GM18909 (cell line): ENCODE data around the gene SKIDA1.

Source experiments
- ATAC-seq: cut with Tn5 transposase; IDR thresholded peaks from one replicate; pipeline ENCODE4 v1.9.1; 2021; ENCODE audit warnings: mild to moderate bottlenecking; ENCODE audit not compliant: unreplicated experiment, poor library complexity

The SKIDA1 gene

DNA sequence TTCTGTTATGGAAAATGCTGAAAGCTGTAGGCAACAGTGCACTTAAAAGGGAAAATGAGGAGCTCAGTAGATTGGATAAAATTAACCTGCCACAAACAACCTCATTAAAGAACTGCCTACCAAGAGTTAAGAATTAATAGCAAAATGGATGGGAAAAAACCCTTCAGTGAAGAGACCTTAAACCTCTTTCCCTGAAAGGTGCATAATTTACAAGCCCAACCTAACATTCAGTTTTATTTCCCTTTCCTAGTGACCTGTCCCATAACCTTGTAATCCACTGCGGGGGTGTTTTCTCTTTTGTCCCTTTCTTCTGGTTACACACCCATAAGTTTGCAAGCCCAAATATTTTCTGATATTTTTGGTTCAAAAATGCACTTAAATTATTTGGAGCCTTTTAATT lies 21.9 kb downstream of the SKIDA1 start:
- ATAC-seq: no peak

DNA sequence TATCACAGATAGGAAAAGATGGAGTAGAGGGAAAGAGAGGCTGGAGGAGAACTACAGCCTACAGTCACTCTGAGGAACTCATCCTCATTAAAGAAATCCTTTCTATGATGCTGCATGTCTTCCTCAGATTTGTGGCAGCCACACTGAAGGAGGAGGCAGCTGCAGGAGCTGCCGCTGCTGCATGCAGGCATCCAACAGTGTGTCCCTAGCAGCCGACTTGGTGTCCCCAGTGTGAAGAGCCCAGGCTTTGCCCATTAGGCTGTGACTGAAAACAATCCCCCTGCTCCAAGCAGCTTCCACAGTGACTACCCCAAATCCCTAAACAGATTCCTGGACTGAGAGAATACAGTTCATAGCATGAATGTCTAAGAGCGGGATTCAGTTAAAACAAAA lies 23.1 kb downstream of the SKIDA1 start:
- ATAC-seq: no peak

DNA sequence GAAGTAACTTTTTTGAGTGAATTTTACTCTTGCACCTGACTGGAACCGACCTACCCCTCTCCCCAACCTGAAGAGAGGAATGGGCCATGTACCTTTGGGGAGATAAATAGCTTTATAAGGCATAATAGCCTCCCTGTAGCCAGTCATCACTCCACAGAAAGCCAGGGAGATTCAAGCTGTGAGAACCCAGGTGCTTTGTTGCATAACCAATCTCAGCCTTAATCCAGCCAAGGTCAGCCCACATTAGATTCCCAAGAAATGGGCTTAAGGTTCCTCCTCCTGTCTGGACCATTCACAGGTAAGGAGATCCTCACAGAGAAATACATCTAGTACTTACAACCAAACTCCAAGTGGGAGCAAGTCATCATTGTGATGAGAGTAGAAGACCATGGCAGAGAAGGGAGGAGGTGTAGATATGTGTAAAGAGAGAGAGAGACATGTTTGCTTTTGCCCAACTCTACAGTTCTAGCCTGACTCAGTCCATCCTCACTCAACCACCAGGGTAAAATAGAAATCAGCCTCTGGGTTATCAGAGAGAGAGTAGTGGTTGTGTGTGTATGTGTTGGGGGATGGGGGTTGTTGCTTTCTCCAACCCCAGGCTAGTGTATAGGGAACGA lies 23.6 kb downstream of the SKIDA1 start:
- no peak for ATAC-seq

DNA sequence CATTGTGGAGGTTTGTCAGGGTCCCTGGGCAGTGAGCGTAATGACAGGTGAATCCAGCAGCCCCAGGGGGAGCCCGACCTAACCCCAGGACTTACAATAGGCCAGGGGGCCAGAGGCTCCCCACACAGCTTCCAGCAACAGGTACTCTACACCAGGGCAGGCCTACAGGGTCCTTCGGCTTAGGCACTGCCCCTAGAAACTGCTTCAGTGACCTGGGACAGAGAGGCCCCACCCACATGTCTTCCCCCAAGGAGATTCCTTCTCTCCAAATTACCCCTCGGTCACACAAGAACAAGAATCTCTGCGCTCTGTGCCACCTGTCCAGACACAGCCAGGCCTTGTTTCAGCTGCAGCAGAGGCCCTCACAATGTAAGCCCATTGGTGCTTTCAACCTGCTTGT lies 24.4 kb downstream of the SKIDA1 start:
- ATAC-seq: no peak

DNA sequence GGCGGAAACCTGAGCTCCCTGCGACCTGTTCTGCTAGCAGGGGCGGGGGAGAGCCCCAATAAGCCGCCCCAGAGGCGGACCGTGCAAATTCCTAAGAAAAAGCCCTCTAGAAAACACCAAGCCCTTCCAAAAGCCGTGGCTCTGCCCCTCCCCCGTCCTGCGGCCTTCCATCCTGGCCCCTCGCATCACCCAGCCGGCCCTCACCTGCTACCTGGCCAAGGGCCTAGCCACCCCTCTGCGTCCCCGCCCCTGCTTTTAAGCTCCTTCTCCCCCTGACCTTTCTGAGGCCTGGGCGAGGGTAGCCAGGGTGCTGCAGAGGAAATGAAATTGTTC lies 24.9 kb downstream of the SKIDA1 start:
- ATAC-seq: no peak

DNA sequence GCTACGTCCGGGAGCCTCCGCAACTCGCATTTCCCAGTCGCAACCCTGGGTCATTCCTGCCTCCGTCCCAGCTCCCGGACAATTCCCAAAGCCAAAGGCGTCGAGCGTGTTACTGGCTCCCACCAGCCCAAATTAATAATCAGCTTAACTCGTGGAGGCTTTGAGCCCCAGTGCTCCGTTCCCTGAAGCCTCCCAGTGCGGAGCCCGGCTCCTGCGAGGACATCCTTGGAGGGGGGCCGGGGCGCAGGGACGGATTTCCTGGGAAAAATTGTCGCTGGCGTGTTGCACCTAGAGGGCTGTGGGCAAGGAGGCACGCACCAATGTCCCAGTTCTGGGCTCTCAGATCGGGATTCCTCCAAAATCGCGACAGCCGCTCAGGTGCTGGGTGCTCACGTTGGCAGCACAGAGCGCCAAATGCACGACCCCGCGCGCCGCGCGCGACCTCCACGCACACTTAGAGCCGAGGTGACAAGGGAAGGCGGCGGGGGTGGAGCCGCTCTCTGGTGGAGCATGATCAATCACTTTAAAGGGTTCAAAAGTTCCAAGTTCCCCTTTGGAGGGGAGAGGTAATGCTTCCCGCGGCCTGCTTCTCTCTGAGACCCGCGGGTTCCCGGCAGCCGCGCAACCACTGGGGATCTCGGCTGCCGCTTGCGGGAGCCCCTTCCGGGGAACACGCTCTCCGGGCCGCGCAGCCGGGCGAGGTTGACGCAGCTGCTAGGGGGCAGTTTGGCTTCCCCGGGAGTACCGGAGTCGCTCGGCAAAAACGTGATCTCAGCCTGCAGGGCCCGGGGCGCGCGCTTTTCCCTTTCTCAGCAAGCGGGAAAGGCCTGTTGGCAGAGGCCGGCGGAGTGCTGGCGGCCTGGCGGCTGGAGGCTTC lies 25.5 kb downstream of the SKIDA1 start:
- ATAC-seq: no peak

DNA sequence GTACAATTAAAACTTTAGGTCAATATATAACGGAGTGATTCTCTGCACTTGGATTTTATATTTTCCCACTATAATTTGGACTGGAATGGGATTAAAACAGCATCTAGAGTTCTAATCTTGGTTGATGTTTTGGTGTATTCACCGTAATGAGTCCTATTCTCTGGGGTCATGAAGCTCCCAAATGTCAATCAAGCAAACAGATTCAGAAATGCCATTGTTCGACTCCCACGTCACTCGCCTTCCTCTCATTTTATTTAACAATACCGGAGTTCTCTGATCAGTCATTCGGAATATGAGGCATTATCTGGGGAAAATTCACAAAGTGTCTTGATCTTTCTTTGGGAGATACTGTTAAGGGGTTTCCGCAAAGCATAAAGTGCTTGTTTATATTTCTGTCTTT lies 26.5 kb downstream of the SKIDA1 start:
- no peak for ATAC-seq

DNA sequence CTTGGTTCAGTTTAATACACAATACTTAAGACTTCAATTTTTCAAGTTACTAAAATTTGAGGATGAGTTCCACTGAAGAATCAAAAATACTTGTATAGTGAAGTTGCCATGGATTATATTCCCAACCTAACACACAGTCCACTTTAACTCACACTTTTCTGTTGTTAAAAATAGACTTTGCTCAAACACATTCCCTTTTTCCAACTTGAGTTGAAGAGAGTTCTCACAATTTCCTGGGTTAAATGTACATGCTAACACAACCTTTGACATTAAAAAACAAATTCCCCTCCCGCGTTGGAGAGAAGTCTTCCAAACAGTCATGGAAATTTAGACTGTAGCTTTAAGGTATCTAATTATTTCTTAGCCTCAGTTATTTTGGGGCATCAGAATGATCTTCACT lies 27.1 kb downstream of the SKIDA1 start:
- ATAC-seq: no peak

DNA sequence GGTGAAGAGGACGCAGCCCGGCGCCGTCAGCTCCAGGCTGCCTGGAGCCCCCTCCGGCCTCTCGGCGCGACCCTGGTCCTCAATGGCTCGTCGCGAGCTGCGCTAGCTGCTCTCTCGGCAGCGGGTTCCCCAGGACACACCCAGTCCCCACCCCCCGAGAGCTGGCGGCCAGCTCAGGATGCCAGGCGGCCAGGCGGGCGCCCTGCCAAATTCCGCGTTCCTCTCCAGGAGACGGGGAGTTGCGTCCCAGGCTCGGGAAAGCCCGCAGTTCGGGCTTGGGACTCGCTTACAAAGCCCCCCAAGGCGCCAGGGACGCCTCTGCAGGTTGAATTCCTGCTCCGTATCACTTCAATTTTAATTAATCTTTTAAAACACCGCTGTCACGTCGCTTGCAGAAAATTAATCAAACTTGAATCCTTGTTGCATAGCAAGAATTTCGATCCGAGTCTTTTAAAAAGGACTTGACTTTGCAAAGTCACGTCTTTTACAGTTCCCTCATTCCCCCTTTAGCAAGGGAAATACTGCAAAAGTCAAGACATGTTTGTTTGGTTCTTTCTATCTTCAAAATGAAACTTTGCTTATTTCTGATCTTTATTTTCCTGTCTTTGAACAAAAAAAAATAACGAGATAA lies 28.2 kb downstream of the SKIDA1 start:
- ATAC-seq: peak; percentile 11

DNA sequence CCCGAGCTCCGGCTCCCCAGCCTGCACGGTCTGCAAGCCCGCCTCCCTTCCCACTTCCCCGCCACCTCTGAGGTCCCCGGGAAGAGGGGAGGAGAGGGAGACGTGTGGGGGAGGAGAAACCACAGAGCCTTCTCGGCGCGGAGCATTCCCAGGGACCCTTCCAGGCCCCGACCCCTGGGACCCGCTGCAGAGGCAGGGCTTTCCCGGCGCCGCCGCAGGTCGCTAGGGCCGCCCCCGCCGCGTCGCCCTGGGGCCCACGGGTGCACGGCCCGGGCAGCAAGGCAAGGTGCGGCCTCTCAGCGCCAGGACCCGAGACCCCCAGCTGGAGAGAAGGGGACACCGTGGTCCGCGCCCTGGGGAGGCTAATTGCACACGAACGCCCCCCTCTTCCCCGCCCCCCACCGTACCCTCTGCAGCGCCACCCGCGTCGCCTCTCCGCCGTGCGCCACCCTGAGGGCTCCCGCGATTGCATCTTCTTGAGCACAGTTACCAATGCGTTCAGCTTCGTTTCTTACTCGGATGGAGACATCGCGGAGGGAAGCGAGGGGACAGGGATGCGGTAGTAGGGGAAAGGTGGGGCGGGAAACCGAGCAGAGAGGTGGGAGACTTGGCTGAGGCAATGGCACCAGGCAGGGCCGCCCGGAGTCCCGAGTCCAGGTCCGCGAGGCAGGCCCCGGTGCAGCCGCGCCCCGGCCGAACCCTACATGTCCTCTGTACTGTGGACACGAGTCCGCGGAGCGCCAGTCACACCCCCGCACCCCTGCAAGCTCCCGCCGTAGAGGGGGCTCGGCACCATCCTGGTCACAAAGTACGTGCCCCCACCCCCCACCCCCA lies 28.9 kb downstream of the SKIDA1 start:
- ATAC-seq: peak; percentile 45

DNA sequence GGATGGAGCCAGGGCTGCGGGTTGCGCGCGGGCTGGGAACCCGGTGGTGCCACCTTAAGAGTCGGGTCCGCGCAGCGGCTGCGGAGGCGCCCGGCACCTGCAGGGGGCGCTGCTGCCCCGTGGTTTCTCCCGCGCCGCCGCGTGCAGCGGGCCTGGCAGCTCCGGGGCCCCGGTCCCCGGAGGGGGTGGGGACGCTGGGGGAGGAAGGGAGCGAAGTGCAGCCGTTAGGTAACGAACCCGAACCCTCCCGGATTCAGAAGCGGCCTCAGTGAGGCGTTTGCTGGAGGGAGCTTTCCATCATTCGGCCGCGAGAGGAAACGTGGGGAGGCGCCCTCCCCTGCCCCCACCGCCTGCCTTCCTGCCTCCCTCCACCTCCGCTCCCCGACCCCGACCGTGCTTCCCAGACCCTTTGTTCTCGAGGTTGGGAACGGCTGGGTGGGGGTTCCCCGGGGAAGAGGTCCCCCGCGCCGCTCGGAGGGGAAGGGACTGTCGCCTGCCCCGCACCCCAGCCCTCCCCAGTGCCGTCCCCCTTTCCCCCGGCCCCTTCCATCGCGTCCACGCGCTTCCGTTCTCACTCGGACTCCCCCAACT lies 29.6 kb downstream of the SKIDA1 start:
- peak; percentile 84 for ATAC-seq

DNA sequence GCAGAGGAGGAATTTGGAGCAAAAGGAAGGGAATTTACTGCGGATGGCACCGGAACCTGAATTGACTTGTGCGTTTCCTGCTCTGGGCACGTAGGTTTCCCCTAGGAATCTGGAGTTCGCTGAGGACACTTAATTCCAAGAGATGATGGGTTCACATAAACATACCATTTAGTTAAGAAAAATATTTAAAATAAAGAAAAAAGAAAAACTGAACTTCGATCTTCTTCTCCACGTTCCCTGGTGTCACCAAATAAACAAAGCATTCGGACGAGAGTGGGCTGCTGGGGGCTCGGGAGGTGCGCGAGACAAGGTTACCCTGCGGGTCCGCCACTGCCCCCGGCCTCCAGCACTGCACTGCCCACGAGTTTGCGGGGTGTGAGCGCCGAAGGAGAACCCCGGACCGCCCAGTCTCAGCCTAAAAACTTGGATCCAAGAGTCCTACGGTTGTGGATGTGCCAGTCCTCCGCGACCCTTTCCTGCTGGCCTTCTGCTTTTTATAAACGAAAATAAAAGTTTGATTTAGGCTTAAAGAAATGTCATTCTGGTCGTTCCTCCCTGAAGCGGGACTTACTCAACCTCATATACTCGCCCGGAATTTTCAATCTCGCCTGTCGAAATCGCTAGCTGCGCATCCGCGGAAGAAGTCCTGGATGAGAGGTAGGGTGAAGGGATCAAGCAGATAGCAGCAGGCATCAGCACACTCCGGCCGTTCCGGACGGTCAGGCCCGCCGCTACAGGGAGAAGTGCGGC lies 30.3 kb downstream of the SKIDA1 start:
- peak; percentile 6 for ATAC-seq

DNA sequence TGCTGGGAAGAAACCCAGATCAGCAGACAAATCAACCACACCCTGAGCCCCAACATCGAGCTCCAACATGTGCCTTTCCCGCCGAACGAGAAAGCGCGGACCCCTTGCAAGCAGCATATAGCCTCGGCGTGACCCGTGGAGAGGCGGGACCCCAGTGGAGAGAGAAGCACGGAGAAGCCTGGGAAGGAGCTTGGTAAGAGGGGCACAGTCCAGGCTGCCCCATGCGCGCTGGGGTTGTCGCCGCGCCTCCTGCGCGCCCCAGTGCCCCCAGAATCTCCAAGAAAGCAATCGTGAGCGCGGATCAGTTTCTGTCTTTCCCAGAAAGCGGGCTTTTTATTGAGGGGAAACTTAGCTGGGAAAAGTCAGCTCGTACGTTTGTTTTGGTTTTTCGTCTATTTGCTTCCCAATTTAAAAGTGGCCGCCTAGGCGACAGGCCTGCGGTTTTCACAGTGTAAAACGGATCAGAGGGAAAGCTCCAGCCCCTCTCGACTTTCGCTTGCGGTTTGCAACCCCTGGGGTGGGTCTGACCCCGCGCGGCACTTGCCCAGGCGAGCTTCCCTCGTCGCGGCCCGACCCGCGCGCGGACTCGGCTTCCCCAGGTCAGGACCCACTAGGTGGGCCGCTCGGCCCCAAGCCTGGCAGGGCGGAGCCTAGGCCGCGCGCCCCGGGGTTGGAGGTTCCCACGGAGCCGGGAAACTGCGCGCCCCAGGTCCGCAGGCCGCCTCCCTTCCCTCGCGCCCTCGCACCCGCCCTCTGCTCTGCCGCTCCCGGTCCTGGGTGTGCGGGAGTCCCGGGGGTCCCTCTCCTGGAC lies 31.1 kb downstream of the SKIDA1 start:
- ATAC-seq: no peak

DNA sequence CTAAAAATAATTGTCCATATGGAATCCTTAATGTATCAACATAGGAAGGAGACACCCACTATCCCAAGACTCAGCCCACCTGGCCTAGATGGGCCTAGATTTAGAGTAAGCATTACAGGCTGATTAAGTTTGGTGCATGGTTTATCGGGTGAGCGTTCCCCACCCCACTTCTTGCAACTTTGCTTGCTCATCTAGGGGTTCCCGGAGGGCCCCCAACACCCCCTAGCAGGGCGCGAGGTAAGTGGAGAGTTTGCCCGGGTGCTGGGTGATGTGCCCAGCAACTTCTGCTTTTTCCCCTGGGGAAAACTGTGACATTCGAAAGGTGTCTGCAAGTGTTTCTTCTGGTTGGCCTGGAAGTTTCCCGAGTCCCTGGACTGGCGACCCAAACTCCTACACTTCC lies 31.7 kb downstream of the SKIDA1 start:
- ATAC-seq: no peak

DNA sequence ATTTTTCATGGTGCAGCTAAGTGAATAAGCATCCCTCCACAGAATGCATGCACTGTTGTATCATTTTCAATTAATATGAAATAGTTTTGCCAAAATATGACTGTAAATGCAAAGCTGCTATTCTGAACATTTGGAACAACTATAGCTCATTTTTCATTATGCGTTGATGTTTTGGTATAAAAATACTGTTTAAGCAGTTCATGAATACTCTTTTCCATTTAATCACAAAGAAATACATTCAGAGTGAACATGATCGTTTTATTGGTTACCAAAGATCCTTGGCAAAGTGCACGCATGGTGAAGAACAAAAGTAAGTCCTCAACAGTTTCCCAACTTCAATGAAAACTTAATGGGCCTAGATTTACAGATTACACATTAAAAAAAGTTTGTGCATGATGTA lies 33.1 kb downstream of the SKIDA1 start:
- ATAC-seq: no peak

DNA sequence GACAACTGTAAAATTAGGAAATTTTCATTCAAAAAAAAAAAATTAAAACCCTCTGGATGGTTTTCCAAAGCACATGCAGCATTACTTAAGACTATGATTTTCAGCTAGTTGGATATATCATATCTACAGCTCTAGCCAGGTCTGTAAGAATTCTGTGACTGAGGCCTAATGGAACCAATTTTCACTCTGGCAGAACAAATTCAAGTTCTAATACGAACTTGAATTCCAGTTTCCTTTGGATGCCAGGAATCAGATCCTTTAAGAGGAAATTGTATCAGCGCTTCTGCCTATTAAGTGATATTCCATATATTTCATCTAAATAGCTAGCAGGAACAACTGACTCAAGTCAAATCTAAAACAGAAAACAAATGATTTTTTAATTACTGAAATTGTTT lies 34.8 kb downstream of the SKIDA1 start:
- no peak for ATAC-seq

DNA sequence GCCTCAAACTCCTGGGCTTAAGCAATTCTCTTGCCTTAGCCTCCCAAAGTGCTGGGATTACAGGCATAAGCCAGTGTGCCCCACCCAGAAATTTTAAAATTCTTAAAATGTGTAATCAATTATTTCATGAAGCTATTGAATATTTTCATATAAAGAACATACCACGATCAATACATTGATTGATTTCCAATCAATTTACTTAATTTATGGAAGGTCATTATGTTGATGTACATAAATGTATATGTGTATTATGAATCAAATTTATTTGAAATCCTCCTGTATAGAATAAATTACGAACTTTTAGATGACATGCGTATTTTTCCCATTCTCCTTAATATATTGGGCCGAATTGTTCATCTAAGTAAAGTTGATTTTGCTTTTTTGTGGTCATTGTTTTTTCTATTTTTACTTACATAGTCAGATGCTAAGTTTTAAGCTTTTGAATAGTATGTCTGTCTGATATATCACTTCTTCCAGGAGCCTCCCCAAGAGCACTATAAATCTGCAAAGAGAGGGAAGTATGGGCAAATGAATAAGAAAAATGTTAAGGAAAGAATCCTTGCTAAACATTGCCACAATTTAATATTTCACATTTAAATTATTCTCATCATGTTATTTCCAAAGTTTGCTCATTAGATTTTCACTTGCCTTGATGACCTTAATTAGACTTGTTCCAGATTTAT lies 35.3 kb downstream of the SKIDA1 start:
- no peak for ATAC-seq

DNA sequence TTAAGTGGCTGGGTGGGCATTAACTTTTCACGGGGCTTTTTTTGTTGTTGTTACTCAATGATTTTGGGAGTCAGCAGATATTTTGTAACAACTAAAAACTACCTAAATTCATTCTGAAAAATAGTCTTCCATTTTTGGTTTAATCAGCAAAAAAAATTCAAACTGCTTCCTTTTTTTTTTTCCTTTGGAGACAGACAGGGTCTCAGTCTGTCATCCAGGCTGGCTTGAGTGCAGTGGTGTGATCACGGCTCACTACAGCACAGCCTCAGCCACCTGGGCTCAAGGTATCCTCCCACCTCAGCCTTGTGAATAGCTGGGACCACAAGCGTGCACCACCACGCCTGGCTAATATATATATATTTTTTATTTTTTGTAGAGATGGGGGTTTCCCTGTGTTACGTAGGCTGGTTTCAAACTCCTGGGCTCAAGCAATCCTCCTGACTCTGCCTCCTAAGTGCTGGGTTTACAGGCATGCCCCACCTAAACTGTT lies 36.5 kb downstream of the SKIDA1 start:
- no peak for ATAC-seq
